ENCODE data around the gene CRADD. TPM values are rescaled to one million over a fixed set of nuclear protein-coding genes. Genes with fewer than 3 reads are reported as not detected.

CRADD gene
- polyA plus RNA-seq, 1 of the 3 experiments (the other 2 are of a cell fraction): 13.6 TPM

DNA sequence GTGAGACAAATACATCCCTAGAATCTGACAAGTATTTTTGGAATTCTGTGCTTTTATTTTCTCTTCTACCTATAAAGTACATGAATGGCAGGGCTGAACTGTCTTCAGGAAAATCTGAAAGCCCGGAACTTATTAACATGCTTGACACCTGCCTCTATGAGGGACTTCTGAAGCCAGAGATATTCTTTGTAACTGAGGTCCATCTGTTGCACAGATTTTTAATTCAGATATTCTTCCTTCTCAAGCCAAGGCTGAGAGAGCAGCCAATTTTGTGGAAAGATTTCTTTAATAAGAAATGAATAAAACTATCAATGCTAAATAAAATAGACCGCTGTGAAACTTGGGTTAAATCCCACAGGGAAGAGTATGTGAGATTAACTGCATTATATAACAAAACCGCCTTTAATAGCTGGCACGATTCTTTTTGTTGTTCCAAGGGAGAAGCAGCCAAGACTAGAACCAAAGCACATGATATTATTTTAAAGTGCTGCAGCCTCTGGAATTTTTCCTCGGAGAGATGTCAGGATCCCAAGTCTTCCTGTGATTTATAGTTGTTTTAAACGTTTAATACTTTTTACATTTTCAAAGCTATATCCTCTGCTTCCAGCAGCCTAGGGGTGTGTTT is 148.9 kb downstream of the CRADD start:
- no peak overlapping the region for H3K4me2 ChIP-seq
- H3K4me3 ChIP-seq (ENCODE audit: low read depth in 2 of 2, low read length in 1 of 2): no peak overlapping the region
- no peaks in the 10 kb centered on the region for H3K9me2 ChIP-seq
- 78% methylated on average over 6 of the region's 6 CpGs for WGBS (ENCODE audit: low lambda C conversion rate)
- no peak overlapping the region for H3K9ac ChIP-seq
- CTCF ChIA-PET: interaction anchor here (1.4 to 1.5 kb wide), 2 partner anchors 14 to 275 kb away, joined by 3 to 6 read pairs; no protein-coding TSS in a partner anchor
- no peaks in the 10 kb centered on the region for H3K9me3 ChIP-seq
- no peaks in the 10 kb centered on the region for H3K36me3 ChIP-seq (replicated peaks in 1 of 2; ENCODE audit: control insufficient read depth in 1 of 2, insufficient read depth in 2 of 2, low read length in 1 of 2)
- TF ChIP-seq, protein P1, sequence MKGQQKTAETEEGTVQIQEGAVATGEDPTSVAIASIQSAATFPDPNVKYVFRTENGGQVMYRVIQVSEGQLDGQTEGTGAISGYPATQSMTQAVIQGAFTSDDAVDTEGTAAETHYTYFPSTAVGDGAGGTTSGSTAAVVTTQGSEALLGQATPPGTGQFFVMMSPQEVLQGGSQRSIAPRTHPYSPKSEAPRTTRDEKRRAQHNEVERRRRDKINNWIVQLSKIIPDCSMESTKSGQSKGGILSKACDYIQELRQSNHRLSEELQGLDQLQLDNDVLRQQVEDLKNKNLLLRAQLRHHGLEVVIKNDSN (IDR thresholded peaks at IDR 0.05; ENCODE audit: borderline replicate concordance, low read depth): no peak
- no peaks in the 10 kb centered on the region for H4K20me1 ChIP-seq (ENCODE audit: insufficient read depth)
- H3K27ac ChIP-seq (ENCODE audit: low read depth in 2 of 2, low read length in 1 of 2): peak overlapping the region in 1 of 2 experiments; percentile 18; a peak in 1 of 4 replicates
- no peaks in the 10 kb centered on the region for H3F3A ChIP-seq (replicated peaks; ENCODE audit: insufficient read depth)
- POLR2A ChIA-PET: no interaction called here
- no peaks in the 10 kb centered on the region for H3K27me3 ChIP-seq (ENCODE audit: insufficient read depth)
- DNase-seq: no peak
- no peak overlapping the region for H2AFZ ChIP-seq (ENCODE audit: low read depth)
- peaks cover 0 to 11% of the 10 kb centered on the region in 2 experiments; a peak in 2 of 4 replicates for H3K4me1 ChIP-seq (ENCODE audit: control insufficient read depth in 1 of 2, insufficient read depth in 2 of 2, low read depth in 1 of 2, low read length in 1 of 2)
- H3K79me2 ChIP-seq (ENCODE audit: insufficient read depth): no peaks in the 10 kb centered on the region

GRCh38 chr12:93827179-93827578 is 150.0 kb downstream of the CRADD start:
- H3K9me3 ChIP-seq: no peaks in the 10 kb centered on the region
- no peak overlapping the region for H3K4me2 ChIP-seq
- DNase-seq: no peak
- 84% methylated on average over 6 of the region's 6 CpGs for WGBS (ENCODE audit: low lambda C conversion rate)
- H3F3A ChIP-seq (replicated peaks; ENCODE audit: insufficient read depth): no peaks in the 10 kb centered on the region
- H3K9me2 ChIP-seq: no peaks in the 10 kb centered on the region
- ChIA-PET CTCF (interaction anchor here (1.4 to 1.5 kb wide), 2 partner anchors 15 to 274 kb away, joined by 3 to 6 read pairs; no protein-coding TSS in a partner anchor), POLR2A (no interaction called here)
- peaks cover 0 to 14% of the 10 kb centered on the region in 2 experiments; a peak in 3 of 4 replicates for H3K4me1 ChIP-seq (ENCODE audit: control insufficient read depth in 1 of 2, insufficient read depth in 2 of 2, low read depth in 1 of 2, low read length in 1 of 2)
- no peak overlapping the region for H3K27ac ChIP-seq (ENCODE audit: low read depth in 2 of 2, low read length in 1 of 2)
- no peak overlapping the region for H2AFZ ChIP-seq (ENCODE audit: low read depth)
- H3K27me3 ChIP-seq (ENCODE audit: insufficient read depth): no peaks in the 10 kb centered on the region
- H3K4me3 ChIP-seq (ENCODE audit: low read depth in 2 of 2, low read length in 1 of 2): no peak overlapping the region
- no peaks in the 10 kb centered on the region for H3K36me3 ChIP-seq (replicated peaks in 1 of 2; ENCODE audit: control insufficient read depth in 1 of 2, insufficient read depth in 2 of 2, low read length in 1 of 2)
- H3K9ac ChIP-seq: no peak overlapping the region
- TF ChIP-seq FOSL2 (IDR thresholded peaks at IDR 0.05; ENCODE audit: borderline replicate concordance, low read depth): no peak
- TF ChIP-seq IRF3 (IDR thresholded peaks at IDR 0.05; ENCODE audit: low read depth, low read length): no peak
- no peak for TF ChIP-seq MEF2A (IDR thresholded peaks at IDR 0.05; ENCODE audit: borderline replicate concordance, low read depth)
- TF ChIP-seq NRF1 (IDR thresholded peaks at IDR 0.05; ENCODE audit: low read depth, low read length): no peak
- TF ChIP-seq USF2 (IDR thresholded peaks at IDR 0.05; ENCODE audit: borderline replicate concordance, low read depth, low read length): no peak
- TF ChIP-seq RCOR1 (IDR thresholded peaks at IDR 0.05; ENCODE audit: low read length): no peak
- TF ChIP-seq CTCF (IDR thresholded peaks at IDR 0.05): no peak
- no peak for TF ChIP-seq EP300 (IDR thresholded peaks at IDR 0.05; ENCODE audit: borderline replicate concordance in 1 of 2, low read depth in 1 of 2, low read length in 1 of 2)
- TF ChIP-seq MXI1 (IDR thresholded peaks at IDR 0.05; ENCODE audit: low read depth, low read length): no peak
- no peak for TF ChIP-seq SIN3A (IDR thresholded peaks at IDR 0.05; ENCODE audit: borderline replicate concordance, low read depth, low read length)
- TF ChIP-seq GATA2 (CRISPR knock-in tag; IDR thresholded peaks at IDR 0.05): no peak
- no peak for TF ChIP-seq ELF1 (IDR thresholded peaks at IDR 0.05)
- no peak for TF ChIP-seq RFX5 (IDR thresholded peaks at IDR 0.05; ENCODE audit: low read length)
- TF ChIP-seq POLR2AphosphoS5 (IDR thresholded peaks at IDR 0.05; ENCODE audit: low read depth, low read length): no peak
- H3K79me2 ChIP-seq (ENCODE audit: insufficient read depth): no peaks in the 10 kb centered on the region
- no peaks in the 10 kb centered on the region for H4K20me1 ChIP-seq (ENCODE audit: insufficient read depth)
